SIG-M5 treated with dmso at 0.1 percent for 504 hours (cell line): ENCODE results near the gene MYLK3.

ENCODE experiments used
- DNase-seq: peaks from one replicate; lab custom pipeline; 2025; ENCODE audit not compliant: unreplicated experiment; lab: John Stamatoyannopoulos, UW

MYLK3 gene

DNA sequence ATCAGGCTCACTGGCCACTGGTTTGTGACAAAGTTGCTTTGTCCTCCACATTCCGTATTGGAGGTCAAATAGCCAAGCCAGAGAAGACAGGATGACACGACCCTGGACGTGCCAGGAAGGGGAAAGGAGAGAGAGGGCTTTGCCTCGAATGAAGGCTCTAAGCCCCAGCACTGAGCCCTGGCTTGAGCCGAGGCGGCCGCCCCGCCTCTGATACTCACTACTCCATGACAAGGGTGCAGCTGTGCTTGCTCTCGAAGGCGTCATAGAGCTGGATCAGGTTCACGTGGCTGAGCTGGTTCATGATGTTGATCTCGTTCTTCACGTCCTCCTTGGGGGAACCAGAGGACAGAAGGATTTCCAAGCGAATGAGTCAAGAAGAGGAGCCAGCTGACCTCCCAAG is 19.3 kb downstream of the MYLK3 start:
- DNase-seq, result no peak

DNA sequence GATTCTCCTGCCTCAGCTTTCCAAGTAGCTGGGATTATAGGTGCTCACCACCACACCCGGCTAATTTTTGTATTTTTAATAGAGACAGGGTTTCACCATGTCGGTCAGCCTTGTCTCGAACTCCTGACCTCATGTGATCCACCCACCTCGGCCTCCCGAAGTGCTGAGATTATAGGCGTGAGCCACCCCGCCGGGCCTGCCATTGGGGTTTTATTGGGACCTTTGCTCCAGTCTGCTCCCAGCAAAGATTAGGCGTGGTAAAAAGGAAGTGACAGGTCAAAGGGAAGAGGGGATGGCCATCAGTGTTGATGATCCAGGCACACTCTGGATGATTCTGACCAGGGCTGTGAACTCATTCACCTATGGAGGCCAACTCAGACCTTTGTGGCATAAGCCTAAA is 20.5 kb downstream of the MYLK3 start:
- no peak for DNase-seq

DNA sequence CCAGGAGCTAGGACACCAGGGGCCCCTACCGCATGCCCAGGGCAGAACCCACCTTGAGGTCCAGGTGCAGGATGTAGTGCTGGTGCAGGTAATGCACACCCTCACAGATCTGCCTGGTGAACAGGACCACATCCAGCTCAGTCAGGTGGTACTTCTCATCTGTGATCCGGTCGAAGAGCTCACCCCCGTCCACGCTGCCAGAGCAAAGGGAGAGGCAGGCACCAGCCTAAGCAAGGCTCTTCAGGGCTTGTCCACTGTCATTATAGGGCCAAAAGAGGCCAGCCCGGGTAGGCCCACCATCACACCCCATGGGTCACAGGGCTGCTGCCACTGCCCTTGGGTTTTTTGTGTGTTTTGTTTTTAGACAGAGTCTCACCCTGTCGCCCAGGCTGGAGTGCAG is 21.0 kb downstream of the MYLK3 start:
- no peak for DNase-seq

DNA sequence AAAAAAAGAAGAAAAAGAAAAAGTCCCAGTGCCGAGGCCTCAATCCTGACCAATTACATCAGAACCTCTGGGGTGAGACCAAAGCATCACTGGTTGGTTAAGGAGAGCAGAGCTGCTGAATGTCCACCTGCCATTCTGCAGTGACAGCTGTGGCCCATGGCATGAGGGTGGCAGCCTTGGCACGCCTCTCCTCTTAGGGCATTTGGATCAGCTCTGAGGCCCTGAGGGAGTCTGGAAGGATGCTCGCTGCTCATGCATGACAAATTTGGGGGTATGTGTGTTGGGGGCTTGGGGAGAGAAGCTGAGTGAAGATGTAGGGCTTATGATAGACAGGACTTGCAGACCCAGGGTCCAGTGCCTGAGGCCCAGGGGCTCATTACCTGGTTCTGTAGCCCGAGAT is 26.3 kb downstream of the MYLK3 start:
- DNase-seq, result no peak

DNA sequence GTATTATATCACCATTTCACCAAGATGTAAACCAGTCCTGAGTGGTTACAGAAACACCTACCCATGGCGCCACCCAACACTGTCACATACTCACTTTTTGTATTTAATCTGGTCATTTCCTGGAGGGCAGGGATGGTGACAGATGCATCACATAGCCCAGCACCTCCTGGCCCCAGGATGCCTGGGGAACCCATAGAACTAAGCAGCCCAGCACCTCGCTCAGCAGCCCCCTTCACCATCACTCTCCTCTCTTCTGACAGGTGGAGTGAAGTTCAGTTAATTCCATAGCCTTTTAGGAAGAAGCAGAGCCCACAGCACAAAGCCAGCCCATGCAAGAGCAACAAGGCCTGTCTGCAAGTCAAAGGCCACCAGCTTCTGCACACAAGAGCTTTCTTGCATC is 27.5 kb downstream of the MYLK3 start:
- no peak for DNase-seq

DNA sequence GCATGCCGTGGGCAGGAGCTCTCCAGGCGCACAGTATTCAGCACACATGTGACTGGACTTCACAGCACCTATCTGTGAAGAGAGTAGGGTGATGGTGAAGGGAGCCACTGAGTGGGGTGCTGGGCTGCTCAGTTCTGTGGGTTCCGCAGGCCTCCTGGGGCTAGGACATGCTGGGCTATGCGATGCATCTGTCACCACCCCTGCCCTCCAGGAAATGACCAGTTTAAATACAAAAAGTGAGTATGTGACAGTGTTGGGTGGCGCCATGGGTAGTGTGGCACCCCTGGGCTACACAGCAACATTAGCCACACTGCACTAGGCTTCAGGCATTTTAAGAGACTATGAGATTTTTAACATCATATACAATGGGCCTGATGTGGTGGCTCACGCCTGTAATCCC is 28.6 kb downstream of the MYLK3 start:
- no peak for DNase-seq

DNA sequence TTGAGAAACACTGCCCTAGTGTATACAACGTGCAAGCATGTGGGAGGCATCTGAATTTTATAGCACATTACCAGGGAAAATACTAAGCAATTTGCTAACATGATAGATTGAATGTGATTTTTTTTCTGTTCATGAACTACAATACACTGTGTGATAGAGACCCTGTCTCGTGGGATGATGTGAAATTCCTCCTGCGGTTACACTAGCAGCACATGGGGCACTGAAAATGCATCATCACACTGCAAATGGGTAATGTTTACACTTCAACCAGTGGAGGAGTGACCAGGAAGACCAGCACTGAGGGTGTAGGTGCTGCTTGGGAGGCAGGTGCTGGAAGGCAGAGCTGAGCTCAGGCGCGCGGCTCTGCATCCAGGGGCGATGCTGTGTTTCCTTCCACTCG is 29.9 kb downstream of the MYLK3 start:
- no peak for DNase-seq

DNA sequence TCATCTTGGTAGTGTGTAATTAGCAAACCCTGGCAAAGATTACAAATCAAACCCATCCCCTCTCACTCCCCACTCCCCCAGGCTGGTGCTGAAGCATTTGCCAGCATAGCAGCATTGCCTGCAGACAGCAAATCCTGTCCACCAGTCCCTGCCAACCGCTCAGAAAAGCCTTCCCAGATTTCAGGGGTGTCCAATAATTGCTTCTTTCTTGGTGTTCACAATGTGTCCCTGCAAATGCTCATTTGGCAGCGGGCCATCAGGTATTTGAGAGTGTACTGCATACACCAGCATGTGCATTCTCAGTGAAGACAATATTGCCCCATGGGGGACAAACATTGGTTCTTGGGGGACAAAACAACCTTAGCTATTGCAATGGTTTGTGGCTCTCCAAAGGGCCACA is 30.5 kb downstream of the MYLK3 start:
- no peak for DNase-seq

DNA sequence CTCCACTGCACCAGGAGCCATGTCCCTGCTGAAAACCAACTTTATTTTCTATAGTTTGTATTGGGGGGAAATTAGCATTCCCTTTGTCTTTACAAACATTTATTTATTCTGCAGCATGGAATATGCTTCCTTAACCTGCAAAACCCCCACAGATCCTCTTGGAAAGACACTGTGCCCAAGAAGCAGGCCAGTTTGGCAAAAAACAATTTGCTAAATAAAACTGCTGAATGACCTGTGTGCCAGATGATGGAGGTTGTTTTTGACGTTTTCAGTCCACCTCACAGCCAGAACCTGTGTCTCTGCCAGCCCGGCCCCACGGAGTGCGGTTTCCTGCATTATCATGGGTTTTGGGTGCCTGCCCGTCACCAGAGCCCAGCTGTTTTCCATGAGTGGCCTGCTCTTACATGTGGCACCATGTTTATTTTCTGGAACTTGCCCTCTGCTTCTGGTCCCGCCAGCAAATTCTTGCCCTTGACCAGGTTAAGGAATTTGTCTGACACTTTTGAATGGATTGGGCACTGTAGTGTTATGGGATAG is 32.3 kb downstream of the MYLK3 start:
- no peak for DNase-seq

DNA sequence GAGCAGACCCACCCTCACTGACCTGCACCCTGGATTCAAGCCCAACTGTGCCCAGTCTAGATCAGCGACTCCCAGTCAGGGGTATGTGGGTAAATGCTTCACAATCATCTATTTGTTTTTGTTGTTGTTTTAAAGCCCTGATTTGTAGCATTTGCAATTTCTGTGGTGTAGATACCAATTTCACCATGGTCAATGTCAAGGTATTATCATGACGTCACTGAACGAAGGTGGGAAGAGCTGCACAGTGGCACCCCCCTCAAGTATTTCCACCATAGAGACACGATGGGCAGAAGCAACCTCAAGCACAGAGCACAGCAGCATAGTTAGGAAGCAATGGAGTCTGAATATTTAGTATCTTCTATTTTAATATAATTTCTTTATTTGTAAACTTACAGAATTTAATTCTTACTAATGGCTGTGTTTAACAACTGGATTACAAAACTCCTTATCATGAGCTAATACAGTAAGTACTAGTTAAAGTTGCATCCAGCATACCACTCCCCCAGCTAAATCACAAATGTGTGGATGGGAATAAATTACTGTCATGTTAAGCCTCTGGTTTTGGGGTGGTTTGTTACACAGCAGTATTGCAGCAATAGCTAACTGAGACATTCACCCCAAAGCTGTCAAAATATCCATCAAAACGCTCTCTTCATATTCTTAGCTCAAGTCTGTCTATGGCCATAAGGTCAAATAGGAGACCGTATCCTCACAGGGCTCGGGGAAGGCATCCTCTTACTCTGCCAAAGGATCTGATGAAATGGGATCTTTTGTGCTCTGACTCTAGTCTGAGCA is 33.1 kb downstream of the MYLK3 start:
- DNase-seq, result no peak

DNA sequence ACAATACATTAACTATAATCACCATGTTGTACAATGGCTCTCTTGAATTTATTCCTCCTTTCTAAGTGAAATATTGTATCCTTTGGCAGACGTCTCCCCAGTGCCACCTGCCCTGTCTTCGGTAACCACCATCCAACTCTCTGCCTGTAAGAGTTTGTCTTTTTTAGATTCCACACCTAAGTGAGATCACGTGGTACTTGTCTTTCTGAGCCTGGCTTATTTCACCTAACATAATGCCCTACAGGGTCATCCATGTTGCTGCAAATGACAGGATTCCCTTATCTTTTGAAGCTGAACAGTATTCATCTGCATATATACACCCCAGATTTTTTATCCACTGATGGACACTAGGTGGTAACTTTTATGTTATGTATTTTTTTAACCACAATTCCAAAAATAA is 34.5 kb downstream of the MYLK3 start:
- no peak for DNase-seq

DNA sequence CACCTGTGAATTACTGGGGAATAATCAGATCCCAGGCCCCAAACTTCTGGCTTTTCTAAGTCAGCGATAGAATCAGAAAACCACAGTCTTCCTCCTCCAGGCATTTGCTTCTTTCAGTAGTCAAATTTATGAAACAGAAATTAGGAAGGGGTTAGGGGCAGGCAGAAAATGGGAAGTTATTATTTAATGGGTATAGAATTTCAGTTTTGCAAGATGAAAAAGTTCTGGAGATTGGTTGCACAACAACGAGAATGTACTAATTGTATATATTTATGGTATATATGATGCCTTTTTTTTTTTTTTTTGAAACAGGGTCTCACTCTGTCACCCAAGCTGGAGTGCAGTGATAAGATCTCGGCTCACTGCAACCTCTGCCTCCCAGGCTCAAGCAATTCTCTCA is 35.2 kb downstream of the MYLK3 start:
- DNase-seq, result peak; percentile 79

DNA sequence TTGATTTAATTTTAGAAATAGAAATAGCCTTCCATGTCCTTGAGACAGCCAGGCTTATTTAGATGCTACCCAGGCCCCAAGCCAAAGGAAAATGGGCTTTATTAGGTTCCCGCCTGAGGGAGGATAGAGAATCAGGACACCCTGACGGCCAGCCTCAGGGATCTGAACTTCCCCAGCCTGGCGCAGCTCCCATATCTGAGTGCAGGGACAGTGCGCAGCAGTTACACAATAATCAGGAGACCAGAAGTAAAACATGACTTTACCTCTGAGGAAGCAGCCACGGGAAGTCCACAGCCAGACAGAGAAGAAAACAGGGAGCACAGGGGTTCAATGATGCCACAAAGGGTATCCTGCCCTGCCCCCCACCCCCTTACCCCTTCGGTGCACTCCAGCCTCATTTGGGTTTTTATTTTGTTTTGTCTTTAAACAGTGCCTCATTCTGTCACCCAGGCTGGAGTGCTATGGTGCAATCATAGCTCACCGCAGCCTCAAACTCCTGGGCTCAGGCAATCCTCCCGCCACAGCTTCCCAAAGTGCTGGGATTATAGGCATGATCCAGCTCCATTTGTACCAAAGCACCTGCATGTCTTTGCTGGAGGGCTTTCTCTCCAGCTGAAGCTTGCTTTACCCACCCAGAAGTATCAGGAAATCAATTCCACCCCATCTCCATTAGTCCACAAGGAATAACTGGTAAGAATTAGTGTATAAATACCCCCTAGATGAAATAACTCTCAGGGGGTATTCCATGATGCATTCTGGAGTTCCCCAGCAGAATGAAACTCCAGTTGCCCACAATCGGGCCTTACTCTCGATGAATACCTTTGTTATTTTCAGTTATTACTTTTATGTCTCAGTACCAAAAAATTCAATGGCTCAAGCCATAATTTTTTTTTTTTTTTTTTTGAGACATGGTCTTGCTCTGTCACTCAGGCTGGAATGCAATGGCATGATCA is 36.8 kb downstream of the MYLK3 start:
- no peak for DNase-seq

DNA sequence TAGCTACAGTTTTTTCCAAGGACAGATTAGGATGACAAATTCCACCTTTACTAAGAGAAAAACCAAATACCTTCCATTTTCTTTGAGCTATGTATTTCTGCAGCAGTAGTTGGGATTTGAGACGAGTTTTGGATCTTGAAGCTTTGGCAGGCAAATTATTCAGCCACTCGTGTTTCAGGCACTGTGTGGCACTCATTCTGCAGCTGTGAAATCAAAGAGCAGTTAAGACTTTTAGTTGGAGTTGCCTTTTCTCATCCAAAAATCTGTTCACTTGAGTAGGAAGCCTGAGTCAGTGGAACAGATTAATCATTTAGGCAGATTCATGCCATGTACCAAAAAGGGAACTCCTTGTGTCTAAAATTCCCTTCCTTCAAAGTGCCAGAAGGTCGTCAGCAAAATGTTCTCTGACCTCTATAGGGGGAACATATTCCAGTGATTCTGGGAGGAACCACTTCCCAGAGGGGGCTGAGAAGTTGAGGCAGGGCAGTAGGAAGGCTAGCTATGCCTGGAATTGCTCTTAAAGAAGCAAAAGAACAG is 38.6 kb downstream of the MYLK3 start:
- no peak for DNase-seq

DNA sequence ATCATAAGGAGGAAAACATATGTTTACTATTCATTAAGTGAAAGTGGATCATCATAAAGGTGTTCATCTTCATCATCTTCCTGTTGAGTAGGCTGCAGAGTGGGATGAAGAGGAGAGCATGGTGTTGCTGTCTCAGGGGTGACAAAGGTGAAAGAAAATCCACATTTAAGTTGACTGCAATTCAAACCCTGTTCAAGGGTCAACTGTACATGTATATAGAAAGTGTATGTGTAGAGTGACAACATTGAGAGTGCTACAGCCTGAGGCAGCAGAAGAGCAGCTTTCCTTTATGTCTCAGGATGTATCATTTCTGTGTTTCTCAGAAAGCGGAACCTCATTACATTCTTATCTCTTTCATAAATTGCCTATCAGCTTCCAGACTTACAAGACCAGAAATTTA is 41.5 kb downstream of the MYLK3 start:
- DNase-seq, result no peak

DNA sequence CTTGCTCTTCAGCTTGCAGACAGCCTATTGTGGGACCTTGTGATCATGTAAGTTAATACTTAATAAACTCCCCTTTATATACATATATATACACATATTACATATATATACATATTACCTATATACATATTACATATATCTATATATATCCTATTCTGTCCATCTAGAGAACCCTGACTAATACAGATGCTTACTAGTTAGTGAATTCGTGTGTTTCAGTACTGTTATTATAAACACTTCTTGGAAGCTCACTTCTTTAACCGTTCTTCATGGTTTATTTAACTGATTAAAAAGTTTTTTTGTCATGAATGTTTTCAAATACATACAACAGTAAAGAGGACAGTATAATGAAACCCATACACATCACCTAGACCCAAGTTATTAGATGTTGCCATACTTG is 46.1 kb downstream of the MYLK3 start:
- no peak for DNase-seq

DNA sequence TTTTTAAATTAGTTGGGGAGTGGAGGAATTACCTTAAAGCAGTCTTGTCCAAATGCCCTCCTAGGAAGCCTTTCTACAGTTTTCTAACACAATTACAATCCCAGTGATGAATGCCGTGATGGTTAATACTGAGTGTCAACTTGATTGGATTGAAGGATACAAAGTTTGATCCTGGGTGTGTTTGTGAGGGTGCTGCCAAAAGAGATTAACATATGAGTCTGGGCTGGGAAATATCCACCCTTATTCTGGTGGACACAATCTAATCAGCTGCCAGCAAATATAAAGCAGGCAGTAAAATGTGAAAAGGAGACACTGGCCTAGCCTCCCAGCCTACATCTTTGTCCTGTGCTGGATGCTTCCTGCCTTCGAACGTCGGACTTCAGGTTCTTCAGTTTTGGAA is 46.5 kb downstream of the MYLK3 start:
- no peak for DNase-seq

DNA sequence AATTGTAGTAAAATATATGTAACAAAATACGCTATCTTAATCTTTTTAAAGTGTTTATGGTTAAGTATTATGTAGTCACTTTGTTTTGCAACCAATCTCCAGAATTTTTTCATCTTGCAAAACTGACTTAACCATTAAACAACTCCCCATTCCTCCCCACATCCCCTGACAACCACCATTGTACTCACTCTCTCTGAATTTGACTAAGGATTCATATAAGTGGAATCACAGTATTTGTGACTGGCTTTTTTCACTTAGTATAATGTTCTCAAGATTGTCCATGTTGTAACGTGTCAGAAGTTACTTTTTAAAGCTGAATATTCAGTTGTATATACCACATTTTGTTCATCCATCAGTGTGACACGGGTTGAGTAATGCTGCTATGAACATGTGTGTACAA is 48.1 kb downstream of the MYLK3 start:
- no peak for DNase-seq

DNA sequence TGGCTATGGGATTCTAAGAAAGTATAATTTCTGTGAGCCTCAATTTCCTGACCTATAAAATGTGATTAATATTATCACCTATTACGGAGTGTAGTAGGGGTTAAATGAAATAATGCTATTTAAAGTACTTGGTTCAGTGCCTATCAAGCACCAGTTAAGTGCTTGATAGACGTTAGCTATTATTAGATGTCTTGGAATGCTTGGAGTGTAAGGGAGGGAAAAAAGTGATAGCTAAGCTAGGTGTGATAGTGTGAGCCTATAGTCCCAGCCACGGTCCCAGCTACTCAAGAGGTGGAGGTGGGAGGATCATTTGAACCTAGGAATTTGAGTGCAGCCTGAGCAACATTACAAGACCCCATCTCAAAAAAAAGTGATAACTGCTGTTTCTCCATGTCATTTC is 51.2 kb downstream of the MYLK3 start:
- DNase-seq, result no peak

DNA sequence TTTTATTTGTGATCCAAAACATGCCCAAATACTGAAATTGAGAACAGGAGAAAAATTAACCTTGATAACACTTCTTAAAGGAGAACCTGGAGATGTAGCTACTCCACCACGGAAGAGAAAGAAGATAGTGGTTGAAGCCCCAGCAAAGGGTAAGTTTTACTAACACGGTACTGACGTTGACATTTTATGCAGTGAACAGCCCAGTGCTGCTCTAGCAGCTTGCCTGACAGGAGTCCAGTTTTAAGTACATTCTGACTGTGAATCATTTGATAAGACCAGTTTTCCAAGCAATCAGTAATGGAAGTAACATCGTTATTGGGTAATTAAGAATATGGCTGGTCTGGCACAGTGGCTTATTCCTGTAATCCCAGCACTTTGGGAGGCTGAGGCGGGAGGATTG is 52.2 kb downstream of the MYLK3 start:
- no peak for DNase-seq

DNA sequence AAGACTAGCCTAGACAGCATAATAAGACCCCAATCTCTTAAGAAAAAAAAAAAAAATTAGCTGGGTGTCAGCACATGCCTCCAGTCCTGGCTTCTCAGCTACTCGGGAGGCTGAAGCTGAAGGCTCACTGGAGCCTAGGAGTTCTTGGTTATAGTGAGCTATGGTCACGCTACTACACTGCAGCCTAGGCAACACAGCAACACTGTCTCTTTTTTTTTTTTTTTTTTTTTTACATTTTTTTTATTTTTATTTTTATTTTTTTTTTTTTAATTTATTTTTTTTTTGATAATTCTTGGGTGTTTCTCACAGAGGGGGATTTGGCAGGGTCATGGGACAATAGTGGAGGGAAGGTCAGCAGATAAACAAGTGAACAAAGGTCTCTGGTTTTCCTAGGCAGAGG is 54.5 kb downstream of the MYLK3 start:
- no peak for DNase-seq

DNA sequence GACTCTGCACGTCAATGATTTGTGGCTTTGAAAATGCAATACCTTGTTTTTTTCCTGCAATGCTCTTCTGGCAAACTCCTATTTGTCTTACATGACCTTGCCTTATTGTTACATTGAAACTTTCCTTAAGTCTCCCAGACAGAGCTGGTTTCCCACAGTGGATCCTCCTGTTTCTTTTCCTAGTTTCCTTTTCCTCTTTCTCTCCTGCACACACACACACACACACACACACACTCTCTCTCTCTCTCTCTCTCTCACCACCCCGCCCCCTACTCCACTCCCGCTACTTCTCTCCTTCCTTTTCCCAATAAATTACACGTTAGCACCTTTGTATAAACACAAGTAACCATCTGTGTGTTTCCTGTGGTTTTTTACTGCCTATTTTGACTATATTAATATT is 56.4 kb downstream of the MYLK3 start:
- DNase-seq, result no peak
